Ovary (tissue), 3 donors: ENCODE measurements around the gene ZNF740.

Experiments used
- EP300 ChIP-seq: sonication (generic); formaldehyde crosslinking; IDR thresholded peaks from one replicate; pipeline ENCODE4 v1.6.1; 2017; ENCODE audit warnings: antibody characterized with exemption
- POLR2A ChIP-seq: fragments of 450-650 bp; IDR thresholded peaks from one replicate; pipeline ENCODE4 v1.6.1; 2017; ENCODE audit warnings: antibody characterized with exemption, mild to moderate bottlenecking, moderate library complexity
- TF ChIP-seq, protein P1 (sequence below), 3 donors: fragments of 450-650 bp in 2 of 3; fragments of 200-600 bp in 1 of 3; IDR thresholded peaks; one replicate each; pipeline versions ENCODE4 v1.5.1 to v1.8.0; 2016 to 2022; ENCODE audit warnings: antibody characterized with exemption in 3 of 3, mild to moderate bottlenecking in 1 of 3
- donor health status: DM: no; HTN: no; CAD: no.

DNA sequence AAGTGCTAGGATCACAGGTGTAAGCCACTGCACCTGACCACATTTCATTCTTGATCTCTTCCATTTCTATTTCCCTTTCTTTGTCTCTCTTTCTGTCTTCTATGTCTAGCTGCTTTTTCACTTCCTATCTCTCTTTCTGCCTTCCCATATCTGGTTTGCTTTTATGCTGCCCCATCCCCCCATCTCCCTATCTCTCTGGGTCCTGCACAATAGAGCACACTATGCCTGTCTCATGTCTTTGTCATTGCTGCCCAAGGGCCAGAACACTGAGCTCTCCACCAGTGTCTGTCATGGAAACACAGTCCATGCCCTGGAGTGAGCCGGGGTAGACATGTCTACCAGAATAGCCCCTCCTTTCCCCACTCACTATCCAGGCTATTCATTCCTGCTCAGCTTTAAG lies 63.8 kb downstream of the ZNF740 start:
- TF ChIP-seq, protein P1, sequence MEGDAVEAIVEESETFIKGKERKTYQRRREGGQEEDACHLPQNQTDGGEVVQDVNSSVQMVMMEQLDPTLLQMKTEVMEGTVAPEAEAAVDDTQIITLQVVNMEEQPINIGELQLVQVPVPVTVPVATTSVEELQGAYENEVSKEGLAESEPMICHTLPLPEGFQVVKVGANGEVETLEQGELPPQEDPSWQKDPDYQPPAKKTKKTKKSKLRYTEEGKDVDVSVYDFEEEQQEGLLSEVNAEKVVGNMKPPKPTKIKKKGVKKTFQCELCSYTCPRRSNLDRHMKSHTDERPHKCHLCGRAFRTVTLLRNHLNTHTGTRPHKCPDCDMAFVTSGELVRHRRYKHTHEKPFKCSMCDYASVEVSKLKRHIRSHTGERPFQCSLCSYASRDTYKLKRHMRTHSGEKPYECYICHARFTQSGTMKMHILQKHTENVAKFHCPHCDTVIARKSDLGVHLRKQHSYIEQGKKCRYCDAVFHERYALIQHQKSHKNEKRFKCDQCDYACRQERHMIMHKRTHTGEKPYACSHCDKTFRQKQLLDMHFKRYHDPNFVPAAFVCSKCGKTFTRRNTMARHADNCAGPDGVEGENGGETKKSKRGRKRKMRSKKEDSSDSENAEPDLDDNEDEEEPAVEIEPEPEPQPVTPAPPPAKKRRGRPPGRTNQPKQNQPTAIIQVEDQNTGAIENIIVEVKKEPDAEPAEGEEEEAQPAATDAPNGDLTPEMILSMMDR (IDR thresholded peaks at IDR 0.05), result no peak
- TF ChIP-seq EP300 (no peak), POLR2A (no peak)
